Measurements from ENCODE around the gene MAD1L1. TPM values are rescaled to one million over a fixed set of nuclear protein-coding genes. Genes with fewer than 3 reads are reported as not detected.

MAD1L1 gene
- total RNA-seq, 1 donor from 2014 or later = 57.6 TPM

DNA sequence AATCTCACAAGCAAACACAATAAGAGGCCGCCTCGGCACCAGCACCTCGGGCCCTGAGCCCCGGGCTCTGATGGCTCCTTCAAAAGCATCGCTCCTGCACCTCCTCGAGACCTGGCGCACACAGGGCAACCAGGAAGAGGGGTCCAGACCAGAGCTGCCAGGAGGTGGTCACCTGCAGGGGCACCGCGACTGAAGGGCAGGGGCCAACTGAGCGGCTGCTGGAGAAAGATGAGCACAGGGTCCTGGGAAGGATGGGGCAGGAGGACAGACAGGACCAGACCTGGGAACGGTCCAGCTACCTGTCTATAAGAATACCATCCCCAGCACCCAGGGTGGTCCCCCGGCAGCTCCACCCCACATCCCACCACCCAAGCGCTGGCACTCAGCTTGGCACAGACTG is 20.8 kb downstream of the MAD1L1 start:
- peaks cover 7% of the 10 kb centered on the region for H3K36me3 Mint-ChIP-seq (ENCODE audit: unreplicated experiment)
- TF ChIP-seq, protein P1, sequence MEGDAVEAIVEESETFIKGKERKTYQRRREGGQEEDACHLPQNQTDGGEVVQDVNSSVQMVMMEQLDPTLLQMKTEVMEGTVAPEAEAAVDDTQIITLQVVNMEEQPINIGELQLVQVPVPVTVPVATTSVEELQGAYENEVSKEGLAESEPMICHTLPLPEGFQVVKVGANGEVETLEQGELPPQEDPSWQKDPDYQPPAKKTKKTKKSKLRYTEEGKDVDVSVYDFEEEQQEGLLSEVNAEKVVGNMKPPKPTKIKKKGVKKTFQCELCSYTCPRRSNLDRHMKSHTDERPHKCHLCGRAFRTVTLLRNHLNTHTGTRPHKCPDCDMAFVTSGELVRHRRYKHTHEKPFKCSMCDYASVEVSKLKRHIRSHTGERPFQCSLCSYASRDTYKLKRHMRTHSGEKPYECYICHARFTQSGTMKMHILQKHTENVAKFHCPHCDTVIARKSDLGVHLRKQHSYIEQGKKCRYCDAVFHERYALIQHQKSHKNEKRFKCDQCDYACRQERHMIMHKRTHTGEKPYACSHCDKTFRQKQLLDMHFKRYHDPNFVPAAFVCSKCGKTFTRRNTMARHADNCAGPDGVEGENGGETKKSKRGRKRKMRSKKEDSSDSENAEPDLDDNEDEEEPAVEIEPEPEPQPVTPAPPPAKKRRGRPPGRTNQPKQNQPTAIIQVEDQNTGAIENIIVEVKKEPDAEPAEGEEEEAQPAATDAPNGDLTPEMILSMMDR (IDR thresholded peaks at IDR 0.05; ENCODE audit: partially characterized antibody, unreplicated experiment) = no peak
- peaks cover 1% of the 10 kb centered on the region for H3K9me3 Mint-ChIP-seq (ENCODE audit: unreplicated experiment)

DNA sequence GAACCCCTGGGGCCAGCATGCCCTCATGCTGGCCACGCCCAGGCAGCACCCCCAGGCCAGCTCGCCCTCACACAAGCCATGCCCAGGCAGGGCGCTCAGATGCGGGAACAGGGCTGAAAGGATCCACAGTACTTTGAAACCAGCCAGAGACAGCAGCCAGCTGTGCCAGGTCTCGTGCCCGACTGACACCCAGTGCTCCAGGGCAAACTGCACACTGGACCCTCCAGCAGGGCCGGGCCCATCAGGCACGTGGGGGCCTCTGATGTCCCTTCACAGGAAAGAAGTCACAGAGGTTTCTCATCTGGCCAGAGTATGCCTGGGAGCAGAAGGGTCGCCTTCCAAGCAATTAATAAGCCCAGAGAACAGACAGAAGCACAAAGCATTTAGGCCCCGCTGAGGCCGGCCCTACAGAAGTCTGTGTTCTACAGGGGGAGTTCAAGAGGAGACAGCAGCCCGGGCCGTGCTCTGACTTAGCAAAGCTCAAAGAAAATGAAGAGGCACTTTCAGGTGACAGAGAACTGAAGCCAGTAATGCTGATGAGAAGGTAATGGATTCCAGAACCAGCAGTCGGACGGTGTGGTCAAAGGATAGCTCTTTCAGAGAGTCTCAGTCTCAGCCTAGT is 21.4 kb downstream of the MAD1L1 start:
- peaks cover 7% of the 10 kb centered on the region for H3K36me3 Mint-ChIP-seq (ENCODE audit: unreplicated experiment)
- H3K27me3 Mint-ChIP-seq (ENCODE audit: unreplicated experiment) = peaks cover 11% of the 10 kb centered on the region
- TF ChIP-seq, protein P1 (IDR thresholded peaks at IDR 0.05; ENCODE audit: partially characterized antibody, unreplicated experiment) = no peak
- no peak overlapping the region for H3K4me3 Mint-ChIP-seq (ENCODE audit: unreplicated experiment)
- peaks cover 12% of the 10 kb centered on the region for H3K4me1 Mint-ChIP-seq (ENCODE audit: low read depth, unreplicated experiment)
- peaks cover 1% of the 10 kb centered on the region for H3K9me3 Mint-ChIP-seq (ENCODE audit: unreplicated experiment)
- no peak overlapping the region for H3K27ac Mint-ChIP-seq (ENCODE audit: unreplicated experiment)
- DNase-seq = peak; percentile 6

More for the DNA sequence above, 20.8 kb downstream of the MAD1L1 start:
- Mint-ChIP-seq H3K4me1 (ENCODE audit: low read depth, unreplicated experiment) (peaks cover 12% of the 10 kb centered on the region), H3K27ac (ENCODE audit: unreplicated experiment) (no peak overlapping the region), H3K4me3 (ENCODE audit: unreplicated experiment) (no peak overlapping the region), H3K27me3 (ENCODE audit: unreplicated experiment) (peaks cover 11% of the 10 kb centered on the region)
- peak; percentile 12 for DNase-seq

DNA sequence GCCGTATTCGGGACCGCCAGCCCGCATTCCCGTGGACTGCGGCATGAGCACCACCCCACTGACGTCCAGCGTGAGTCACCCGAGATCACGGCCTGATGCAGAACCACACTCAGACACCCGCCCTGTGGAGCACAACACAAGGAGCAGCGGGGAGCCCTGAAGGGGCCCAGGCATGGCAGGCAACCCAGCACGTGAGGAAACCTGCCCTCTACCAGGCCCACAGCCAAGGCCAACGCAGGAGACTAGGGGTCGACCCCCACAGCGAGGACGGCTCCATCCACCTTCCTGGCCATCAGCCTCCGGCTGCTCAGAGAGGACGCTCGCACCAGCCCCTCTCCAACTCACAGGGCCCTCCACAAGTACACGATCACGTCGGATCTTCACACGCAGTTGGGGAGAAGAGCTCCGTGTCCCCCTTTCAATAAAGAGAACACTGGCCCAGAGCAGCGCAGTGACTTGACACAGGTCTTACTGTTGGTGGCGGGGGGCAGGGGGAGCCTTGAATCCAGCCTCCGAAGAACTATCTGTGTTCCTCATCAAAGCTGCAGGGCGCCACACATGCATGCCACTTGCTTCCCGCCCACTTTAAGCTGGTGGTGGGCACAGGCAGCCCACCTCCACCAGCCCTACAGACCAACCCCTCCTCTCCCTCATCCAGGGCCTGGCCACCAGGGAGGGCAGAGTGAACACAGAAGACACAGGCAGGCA is 22.0 kb downstream of the MAD1L1 start:
- peaks cover 9% of the 10 kb centered on the region for H3K27me3 Mint-ChIP-seq (ENCODE audit: unreplicated experiment)
- H3K9me3 Mint-ChIP-seq (ENCODE audit: unreplicated experiment) = peaks cover 1% of the 10 kb centered on the region
- TF ChIP-seq, protein P1 (IDR thresholded peaks at IDR 0.05; ENCODE audit: partially characterized antibody, unreplicated experiment) = no peak
- peak; percentile 7 for DNase-seq
- H3K27ac Mint-ChIP-seq (ENCODE audit: unreplicated experiment) = no peak overlapping the region
- peaks cover 12% of the 10 kb centered on the region for H3K4me1 Mint-ChIP-seq (ENCODE audit: low read depth, unreplicated experiment)
- no peak overlapping the region for H3K4me3 Mint-ChIP-seq (ENCODE audit: unreplicated experiment)
- peaks cover 7% of the 10 kb centered on the region for H3K36me3 Mint-ChIP-seq (ENCODE audit: unreplicated experiment)

DNA sequence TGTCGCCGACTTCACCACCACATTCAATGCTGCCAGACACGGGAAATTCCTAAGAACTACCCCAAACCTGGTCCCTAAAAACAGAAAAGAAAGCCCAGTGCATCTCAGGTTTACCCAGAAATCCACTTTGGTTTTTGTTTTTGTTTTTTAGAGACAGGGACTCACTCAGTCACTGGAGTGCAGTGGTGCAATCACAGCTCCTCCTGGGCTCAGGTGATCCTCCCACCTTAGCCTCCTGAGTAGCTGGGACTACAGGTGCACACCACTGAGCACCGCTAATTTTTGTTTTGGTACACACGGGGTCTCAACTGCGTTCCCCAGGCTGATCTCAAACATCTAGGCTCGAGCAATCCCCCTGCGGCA is 22.8 kb downstream of the MAD1L1 start:
- Mint-ChIP-seq H3K9me3 (ENCODE audit: unreplicated experiment) (peaks cover 1% of the 10 kb centered on the region), H3K4me1 (ENCODE audit: low read depth, unreplicated experiment) (peaks cover 15% of the 10 kb centered on the region), H3K27ac (ENCODE audit: unreplicated experiment) (peak overlapping the region; percentile 53), H3K36me3 (ENCODE audit: unreplicated experiment) (peaks cover 7% of the 10 kb centered on the region), H3K4me3 (ENCODE audit: unreplicated experiment) (no peak overlapping the region), H3K27me3 (ENCODE audit: unreplicated experiment) (peaks cover 8% of the 10 kb centered on the region)
- TF ChIP-seq, protein P1 (IDR thresholded peaks at IDR 0.05; ENCODE audit: partially characterized antibody, unreplicated experiment) = no peak
- no peak for DNase-seq
